CD4-positive, alpha-beta T cell treated with Interferon alpha-2 for 1 hour (primary cell): ENCODE data around the gene TFE3.

ENCODE experiments used
- DNase-seq, 2 donors: peaks; one replicate each; pipeline ENCODE4 v3.0.0-alpha.2; 2020 to 2022

TFE3 gene

GRCh38 chrX:49060914-49061313 lies 17.8 kb upstream of the TFE3 start:
- DNase-seq = no peak

- DNase-seq = no peak
Observed at GRCh38 chrX:49059681-49060085, 16.5 kb upstream of the TFE3 start.

GRCh38 chrX:49059201-49059600 lies 16.0 kb upstream of the TFE3 start:
- no peak for DNase-seq

- no peak for DNase-seq
Observed at GRCh38 chrX:49058794-49059193, 15.6 kb upstream of the TFE3 start, which contains the start of gene CCDC120. CCDC120 (plus strand) TSS chrX:49058999; CDS start chrX:49062042, 3,043 bp downstream.

- no peak for DNase-seq
Observed at GRCh38 chrX:49054073-49054762, 11.1 kb upstream of the TFE3 start.

GRCh38 chrX:49053223-49054072 lies 10.3 kb upstream of the TFE3 start:
- DNase-seq = peak; percentile 74 to 75

GRCh38 chrX:49043987-49044281 lies 777 bp upstream of the TFE3 start:
- no peak for DNase-seq

- peak in 1 of 2 donors; percentile 16 for DNase-seq
Observed at GRCh38 chrX:49042581-49043219, 457 bp downstream of the TFE3 start.

- peak in 1 of 2 donors; percentile 16 for DNase-seq
Observed at GRCh38 chrX:49041744-49042580, 1.2 kb downstream of the TFE3 start.

GRCh38 chrX:49040376-49040955 lies 2.7 kb downstream of the TFE3 start:
- no peak for DNase-seq

GRCh38 chrX:49039598-49040375 lies 3.4 kb downstream of the TFE3 start:
- DNase-seq = peak; percentile 54 to 64

GRCh38 chrX:49037883-49038475 lies 5.2 kb downstream of the TFE3 start:
- no peak for DNase-seq

- no peak for DNase-seq
Observed at GRCh38 chrX:49030283-49030682, 12.9 kb downstream of the TFE3 start.

- DNase-seq = no peak
Observed at GRCh38 chrX:49029876-49030275, 13.3 kb downstream of the TFE3 start.

- DNase-seq = no peak
Observed at GRCh38 chrX:49019599-49020249, 23.4 kb downstream of the TFE3 start.

GRCh38 chrX:49019050-49019449 lies 24.1 kb downstream of the TFE3 start:
- no peak for DNase-seq

GRCh38 chrX:49003696-49004095 lies 39.5 kb downstream of the TFE3 start:
- no peak for DNase-seq

- DNase-seq = peak; percentile 90 to 92
Observed at GRCh38 chrX:49002091-49002935, 40.8 kb downstream of the TFE3 start, which contains the start of gene GRIPAP1. GRIPAP1 (minus strand) TSS chrX:49002264; CDS start chrX:49002229, 35 bp downstream.

GRCh38 chrX:49001521-49002090 lies 41.6 kb downstream of the TFE3 start:
- DNase-seq = peak; percentile 76 to 78
